Liver (tissue), 9 donors: ENCODE measurements around the gene DUS3L. TPM values are rescaled to one million over a fixed set of nuclear protein-coding genes. Genes with fewer than 3 reads are reported as not detected.
A peak's percentile ranks its signal among the peaks of the same experiment; 100 is the strongest.

Source experiments
- DNase-seq: peaks from one replicate; pipeline ENCODE4 v3.0.0-alpha.2; 2017; ENCODE audit warnings: low spot score
- H3K27ac ChIP-seq, 2 donors: one replicate each; pipeline ENCODE4 v1.7.0; 2013; ENCODE audit warnings: inconsistent platforms in 2 of 2, low read length in 2 of 2, control low read depth in 1 of 2, low read depth in 1 of 2, mild to moderate bottlenecking in 1 of 2
- H3K27me3 ChIP-seq, 4 donors: one replicate each; pipeline versions ENCODE4 v1.6.1 to v1.7.0; 2013; ENCODE audit warnings: low read length in 3 of 4, inconsistent platforms in 1 of 4, mild to moderate bottlenecking in 1 of 4, moderate library complexity in 1 of 4; ENCODE audit not compliant: control insufficient read depth in 4 of 4, insufficient read depth in 4 of 4
- H3K36me3 ChIP-seq, 4 donors: one replicate each; pipeline versions ENCODE4 v1.6.1 to v1.7.0; 2013; ENCODE audit warnings: low read length in 3 of 4, mild to moderate bottlenecking in 3 of 4, low read depth in 1 of 4, moderate library complexity in 1 of 4; ENCODE audit not compliant: control insufficient read depth in 4 of 4, insufficient read depth in 3 of 4
- H3K4me1 ChIP-seq, 4 donors: one replicate each; pipeline versions ENCODE4 v1.6.1 to v1.7.0; 2013; ENCODE audit warnings: low read length in 3 of 4, mild to moderate bottlenecking in 3 of 4, moderate library complexity in 1 of 4; ENCODE audit not compliant: control insufficient read depth in 4 of 4, insufficient read depth in 4 of 4
- H3K4me3 ChIP-seq, 3 donors: one replicate each; pipeline versions ENCODE4 v1.6.1 to v1.7.0; 2013; ENCODE audit warnings: low read length in 3 of 3, control low read depth in 1 of 3, low read depth in 1 of 3, mild to moderate bottlenecking in 1 of 3
- H3K9ac ChIP-seq, 2 donors: one replicate each; pipeline ENCODE4 v1.7.0; 2013; ENCODE audit warnings: low read length in 2 of 2, mild to moderate bottlenecking in 2 of 2, moderate library complexity in 2 of 2, control low read depth in 1 of 2, low read depth in 1 of 2
- H3K9me3 ChIP-seq, 4 donors: one replicate each; pipeline versions ENCODE4 v1.6.1 to v1.7.0; 2013; ENCODE audit warnings: low read length in 3 of 4; ENCODE audit not compliant: control insufficient read depth in 4 of 4
- EGR1 ChIP-seq, 2 donors: IDR thresholded peaks; 2 replicates each; pipeline ENCODE4 v1.6.1; 2016 to 2018; ENCODE audit warnings: antibody characterized with exemption in 2 of 2, low read depth in 2 of 2
- FOXA1 ChIP-seq: IDR thresholded peaks from 2 replicates; pipeline ENCODE4 v1.6.1; 2016; ENCODE audit warnings: antibody characterized with exemption
- GABPA ChIP-seq, 2 donors: IDR thresholded peaks in 1 of 2; conservative IDR thresholded peaks in 1 of 2; 2 replicates each; pipeline ENCODE4 v1.6.1; 2016; ENCODE audit warnings: antibody characterized with exemption in 2 of 2, mild to moderate bottlenecking in 1 of 2, moderate library complexity in 1 of 2
- HNF4A ChIP-seq, 2 donors: conservative IDR thresholded peaks; 2 replicates each; pipeline ENCODE4 v1.6.1; 2016; ENCODE audit warnings: antibody characterized with exemption in 2 of 2, mild to moderate bottlenecking in 2 of 2
- HNF4G ChIP-seq: IDR thresholded peaks from 2 replicates; pipeline ENCODE4 v1.6.1; 2016; ENCODE audit warnings: antibody characterized with exemption
- JUND ChIP-seq, 2 donors: IDR thresholded peaks; 2 replicates each; pipeline ENCODE4 v1.6.1; 2016; ENCODE audit warnings: antibody characterized with exemption in 2 of 2
- NR2F2 ChIP-seq: IDR thresholded peaks from 2 replicates; pipeline ENCODE4 v1.6.1; 2016; ENCODE audit warnings: antibody characterized with exemption
- RAD21 ChIP-seq, 2 donors: IDR thresholded peaks; 2 replicates each; pipeline ENCODE4 v1.6.1; 2016; ENCODE audit warnings: antibody characterized with exemption in 2 of 2, mild to moderate bottlenecking in 2 of 2
- RXRA ChIP-seq, 2 donors: IDR thresholded peaks; 2 replicates each; pipeline ENCODE4 v1.6.1; 2017 to 2018; ENCODE audit warnings: antibody characterized with exemption in 2 of 2, mild to moderate bottlenecking in 1 of 2
- SP1 ChIP-seq: IDR thresholded peaks from 2 replicates; pipeline ENCODE4 v1.6.1; 2018; ENCODE audit warnings: antibody characterized with exemption, mild to moderate bottlenecking
- TAF1 ChIP-seq: conservative IDR thresholded peaks from 2 replicates; pipeline ENCODE4 v1.6.1; 2016; ENCODE audit warnings: antibody characterized with exemption, mild to moderate bottlenecking
- WGBS: extraction: QIAGEN DNeasy Blood & Tissue Kit; methylation state at CpG from one replicate; pipeline ENCODE4 v1.1.7; 2013; 5-methylcytosine and 5-hydroxymethylcytosine counted together
- polyA plus RNA-seq, 2 donors: library from polyadenylated mRNA; stranded (reverse) in 1 of 2; unstranded in 1 of 2; fragments of 200-250 nt in 1 of 2; fragments of >200 nt in 1 of 2; fragmentation: Nextera tagmentation in 1 of 2; extraction: Ambion mirVana in 1 of 2; gene quantifications; one replicate each; pipeline versions ENCODE4 v1.2.1 to v1.2.3, GENCODE V29; 2013 to 2015
- total RNA-seq, 2 donors: library from RNA; depleted of rRNA; stranded (reverse); fragments of >200 nt; gene quantifications; one replicate each; pipeline ENCODE4 v1.2.3, GENCODE V29; 2014
- TF ChIP-seq, protein P1 (sequence below): IDR thresholded peaks from 2 replicates; pipeline ENCODE4 v1.6.1; 2016; ENCODE audit warnings: antibody characterized with exemption, mild to moderate bottlenecking
- TF ChIP-seq, protein P2 (sequence below): IDR thresholded peaks from 2 replicates; pipeline ENCODE4 v1.6.1; 2016; ENCODE audit warnings: antibody characterized with exemption
- TF ChIP-seq, protein P3 (sequence below): fragments of 150-350 bp; IDR thresholded peaks from 2 replicates; pipeline ENCODE4 v1.5.1; 2017; ENCODE audit warnings: improper control_type of control experiment, low read depth, low read length; ENCODE audit not compliant: missing input control
- TF ChIP-seq, protein P4 (sequence below): IDR thresholded peaks from 2 replicates; pipeline ENCODE4 v1.6.1; 2016; ENCODE audit warnings: antibody characterized with exemption
- TF ChIP-seq, protein P5 (sequence below): IDR thresholded peaks from 2 replicates; pipeline ENCODE4 v1.6.1; 2016; ENCODE audit warnings: antibody characterized with exemption
- donor health status: healthy.
- donor health status: healthy.
- donor health status: healthy.
- donor health status: healthy.
- donor health status: healthy.

The DUS3L gene
- total and polyA plus RNA-seq, 4 donors = 12.2 to 19.0 (median 16.9) TPM

DNA sequence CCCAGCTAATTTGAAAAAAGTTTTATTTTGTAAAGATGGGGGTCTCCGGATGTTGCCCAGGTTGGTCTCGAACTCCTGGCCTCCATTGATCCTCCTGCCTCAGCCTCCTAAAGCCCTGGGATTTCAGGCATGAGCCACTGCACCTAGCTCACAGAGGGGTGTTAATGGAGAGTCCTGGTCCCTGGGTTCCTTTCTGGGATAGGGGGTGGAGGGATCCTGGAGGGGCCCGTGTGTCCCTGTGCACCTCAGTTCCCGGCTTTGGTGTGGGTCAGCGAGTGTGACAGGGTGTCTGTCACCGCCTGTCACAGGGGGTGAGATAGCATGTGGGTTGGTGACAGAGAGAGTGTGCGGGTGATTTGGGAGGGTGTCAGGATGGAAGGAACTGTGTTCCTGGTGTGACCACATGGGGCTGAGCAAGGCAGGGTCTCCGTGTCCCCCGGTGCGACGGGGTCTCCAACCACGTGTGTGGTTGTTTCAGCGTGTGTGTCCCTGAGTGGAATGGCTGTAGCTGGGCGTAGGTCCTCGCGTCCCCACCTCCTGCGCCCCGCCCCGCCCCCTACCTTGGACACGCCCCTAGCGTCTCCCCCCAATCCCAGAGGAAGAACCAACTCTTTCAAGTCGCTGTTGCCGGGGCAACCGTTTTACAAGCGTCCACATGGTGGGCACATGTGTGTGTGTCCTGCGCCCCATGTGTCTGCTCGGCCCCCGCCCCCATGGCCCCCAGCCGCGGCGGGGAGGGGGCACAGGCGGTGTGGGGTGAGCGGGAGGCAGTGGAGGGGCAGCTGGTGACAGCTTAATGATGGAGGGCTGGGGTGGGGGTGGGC is 11.0 kb upstream of the DUS3L start:
- no peaks in the 10 kb centered on the region for H3K27me3 ChIP-seq
- H3K4me1 ChIP-seq = peaks cover 33 to 55% (median 44%) of the 10 kb centered on the region in 4 donors
- no peak overlapping the region for H3K9ac ChIP-seq
- no peaks in the 10 kb centered on the region for H3K36me3 ChIP-seq
- 51% methylated on average over 33 of the region's 33 CpGs for WGBS
- no peak overlapping the region for H3K27ac ChIP-seq
- TF ChIP-seq RAD21 (IDR thresholded peaks at IDR 0.05) (no peak), RXRA (IDR thresholded peaks at IDR 0.05) (no peak), JUND (IDR thresholded peaks at IDR 0.05) (no peak), FOXA1 (no peak), HNF4A (conservative IDR thresholded peaks at IDR 0.05) (no peak), GABPA (IDR thresholded peaks at IDR 0.05 in 1 of 2, conservative IDR thresholded peaks at IDR 0.05 in 1 of 2) (no peak), EGR1 (IDR thresholded peaks at IDR 0.05; ENCODE audit: low read depth in 2 of 2) (no peak)
- TF ChIP-seq, protein P1, sequence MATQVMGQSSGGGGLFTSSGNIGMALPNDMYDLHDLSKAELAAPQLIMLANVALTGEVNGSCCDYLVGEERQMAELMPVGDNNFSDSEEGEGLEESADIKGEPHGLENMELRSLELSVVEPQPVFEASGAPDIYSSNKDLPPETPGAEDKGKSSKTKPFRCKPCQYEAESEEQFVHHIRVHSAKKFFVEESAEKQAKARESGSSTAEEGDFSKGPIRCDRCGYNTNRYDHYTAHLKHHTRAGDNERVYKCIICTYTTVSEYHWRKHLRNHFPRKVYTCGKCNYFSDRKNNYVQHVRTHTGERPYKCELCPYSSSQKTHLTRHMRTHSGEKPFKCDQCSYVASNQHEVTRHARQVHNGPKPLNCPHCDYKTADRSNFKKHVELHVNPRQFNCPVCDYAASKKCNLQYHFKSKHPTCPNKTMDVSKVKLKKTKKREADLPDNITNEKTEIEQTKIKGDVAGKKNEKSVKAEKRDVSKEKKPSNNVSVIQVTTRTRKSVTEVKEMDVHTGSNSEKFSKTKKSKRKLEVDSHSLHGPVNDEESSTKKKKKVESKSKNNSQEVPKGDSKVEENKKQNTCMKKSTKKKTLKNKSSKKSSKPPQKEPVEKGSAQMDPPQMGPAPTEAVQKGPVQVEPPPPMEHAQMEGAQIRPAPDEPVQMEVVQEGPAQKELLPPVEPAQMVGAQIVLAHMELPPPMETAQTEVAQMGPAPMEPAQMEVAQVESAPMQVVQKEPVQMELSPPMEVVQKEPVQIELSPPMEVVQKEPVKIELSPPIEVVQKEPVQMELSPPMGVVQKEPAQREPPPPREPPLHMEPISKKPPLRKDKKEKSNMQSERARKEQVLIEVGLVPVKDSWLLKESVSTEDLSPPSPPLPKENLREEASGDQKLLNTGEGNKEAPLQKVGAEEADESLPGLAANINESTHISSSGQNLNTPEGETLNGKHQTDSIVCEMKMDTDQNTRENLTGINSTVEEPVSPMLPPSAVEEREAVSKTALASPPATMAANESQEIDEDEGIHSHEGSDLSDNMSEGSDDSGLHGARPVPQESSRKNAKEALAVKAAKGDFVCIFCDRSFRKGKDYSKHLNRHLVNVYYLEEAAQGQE = no peak
- TF ChIP-seq, protein P2, sequence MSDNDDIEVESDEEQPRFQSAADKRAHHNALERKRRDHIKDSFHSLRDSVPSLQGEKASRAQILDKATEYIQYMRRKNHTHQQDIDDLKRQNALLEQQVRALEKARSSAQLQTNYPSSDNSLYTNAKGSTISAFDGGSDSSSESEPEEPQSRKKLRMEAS = no peak
- TF ChIP-seq, protein P3, sequence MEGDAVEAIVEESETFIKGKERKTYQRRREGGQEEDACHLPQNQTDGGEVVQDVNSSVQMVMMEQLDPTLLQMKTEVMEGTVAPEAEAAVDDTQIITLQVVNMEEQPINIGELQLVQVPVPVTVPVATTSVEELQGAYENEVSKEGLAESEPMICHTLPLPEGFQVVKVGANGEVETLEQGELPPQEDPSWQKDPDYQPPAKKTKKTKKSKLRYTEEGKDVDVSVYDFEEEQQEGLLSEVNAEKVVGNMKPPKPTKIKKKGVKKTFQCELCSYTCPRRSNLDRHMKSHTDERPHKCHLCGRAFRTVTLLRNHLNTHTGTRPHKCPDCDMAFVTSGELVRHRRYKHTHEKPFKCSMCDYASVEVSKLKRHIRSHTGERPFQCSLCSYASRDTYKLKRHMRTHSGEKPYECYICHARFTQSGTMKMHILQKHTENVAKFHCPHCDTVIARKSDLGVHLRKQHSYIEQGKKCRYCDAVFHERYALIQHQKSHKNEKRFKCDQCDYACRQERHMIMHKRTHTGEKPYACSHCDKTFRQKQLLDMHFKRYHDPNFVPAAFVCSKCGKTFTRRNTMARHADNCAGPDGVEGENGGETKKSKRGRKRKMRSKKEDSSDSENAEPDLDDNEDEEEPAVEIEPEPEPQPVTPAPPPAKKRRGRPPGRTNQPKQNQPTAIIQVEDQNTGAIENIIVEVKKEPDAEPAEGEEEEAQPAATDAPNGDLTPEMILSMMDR = no peak
- TF ChIP-seq, protein P4, sequence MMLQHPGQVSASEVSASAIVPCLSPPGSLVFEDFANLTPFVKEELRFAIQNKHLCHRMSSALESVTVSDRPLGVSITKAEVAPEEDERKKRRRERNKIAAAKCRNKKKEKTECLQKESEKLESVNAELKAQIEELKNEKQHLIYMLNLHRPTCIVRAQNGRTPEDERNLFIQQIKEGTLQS = no peak
- no peak overlapping the region for H3K4me3 ChIP-seq
- no peak for DNase-seq
- H3K9me3 ChIP-seq = no peaks in the 10 kb centered on the region

DNA sequence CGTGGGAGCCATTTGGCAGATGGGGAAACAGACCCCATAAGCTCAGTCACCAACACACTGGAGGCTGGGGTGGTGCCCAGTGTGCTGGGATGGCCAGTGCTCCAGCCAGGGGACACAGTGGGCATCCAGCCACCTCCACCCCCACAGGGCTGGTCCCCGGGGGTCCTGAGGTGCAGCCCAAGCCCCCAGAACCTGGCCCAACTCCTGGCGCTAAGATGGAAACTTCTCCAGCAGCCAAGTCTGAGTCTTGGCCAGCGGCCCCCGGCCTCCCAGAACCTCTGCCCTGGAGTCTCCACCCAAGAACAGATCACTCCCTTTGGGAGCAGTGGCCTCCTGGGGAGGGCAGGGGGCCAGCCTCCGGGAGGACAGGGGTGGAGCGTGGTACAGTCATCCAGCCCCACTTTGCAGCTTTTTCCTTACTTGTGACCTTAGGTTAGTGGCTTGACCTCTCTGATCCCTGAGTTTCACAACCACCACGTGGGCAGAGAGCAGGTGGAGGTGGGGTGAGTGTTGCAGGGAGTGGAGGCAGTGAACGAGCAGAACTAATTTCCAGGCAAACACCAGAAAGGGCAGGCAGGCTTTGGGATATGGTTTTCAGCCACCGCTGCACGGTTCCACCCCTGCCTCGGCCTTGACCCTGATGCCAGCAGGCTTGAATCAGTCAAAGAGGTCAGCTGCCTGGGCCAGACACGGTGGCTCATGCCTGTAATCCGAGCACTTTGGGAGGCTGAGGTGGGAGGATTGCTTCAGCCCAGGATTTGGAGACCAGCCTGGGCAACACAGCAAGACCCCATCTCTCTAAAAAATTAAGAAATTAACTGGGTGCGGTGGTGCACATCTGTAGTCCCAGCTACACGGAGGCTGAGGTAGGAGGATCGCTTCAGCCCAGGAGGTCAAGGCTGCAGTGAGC is 9.7 kb upstream of the DUS3L start:
- Histone ChIP-seq H3K27ac (peak overlapping the region; percentile 62 to 71), H3K4me3 (no peak overlapping the region), H3K36me3 (no peaks in the 10 kb centered on the region), H3K4me1 (peaks cover 28 to 50% (median 40%) of the 10 kb centered on the region in 4 donors), H3K27me3 (no peaks in the 10 kb centered on the region), H3K9me3 (no peaks in the 10 kb centered on the region), H3K9ac (no peak overlapping the region)
- 39% methylated on average over 17 of the region's 17 CpGs for WGBS
- no peak for DNase-seq
- TF ChIP-seq TAF1 = no peak
- TF ChIP-seq FOXA1 = peak; percentile 14
- peak; percentile 47 for TF ChIP-seq HNF4G
- TF ChIP-seq HNF4A (conservative IDR thresholded peaks at IDR 0.05) = peak; percentile 79 to 87
- TF ChIP-seq, protein P5, sequence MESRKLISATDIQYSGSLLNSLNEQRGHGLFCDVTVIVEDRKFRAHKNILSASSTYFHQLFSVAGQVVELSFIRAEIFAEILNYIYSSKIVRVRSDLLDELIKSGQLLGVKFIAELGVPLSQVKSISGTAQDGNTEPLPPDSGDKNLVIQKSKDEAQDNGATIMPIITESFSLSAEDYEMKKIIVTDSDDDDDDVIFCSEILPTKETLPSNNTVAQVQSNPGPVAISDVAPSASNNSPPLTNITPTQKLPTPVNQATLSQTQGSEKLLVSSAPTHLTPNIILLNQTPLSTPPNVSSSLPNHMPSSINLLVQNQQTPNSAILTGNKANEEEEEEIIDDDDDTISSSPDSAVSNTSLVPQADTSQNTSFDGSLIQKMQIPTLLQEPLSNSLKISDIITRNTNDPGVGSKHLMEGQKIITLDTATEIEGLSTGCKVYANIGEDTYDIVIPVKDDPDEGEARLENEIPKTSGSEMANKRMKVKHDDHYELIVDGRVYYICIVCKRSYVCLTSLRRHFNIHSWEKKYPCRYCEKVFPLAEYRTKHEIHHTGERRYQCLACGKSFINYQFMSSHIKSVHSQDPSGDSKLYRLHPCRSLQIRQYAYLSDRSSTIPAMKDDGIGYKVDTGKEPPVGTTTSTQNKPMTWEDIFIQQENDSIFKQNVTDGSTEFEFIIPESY = peak; percentile 83
- TF ChIP-seq, protein P1 = peak; percentile 52
- TF ChIP-seq, protein P4 = peak; percentile 53
- peak; percentile 45 to 85 for TF ChIP-seq EGR1 (IDR thresholded peaks at IDR 0.05; ENCODE audit: low read depth in 2 of 2)
- TF ChIP-seq JUND (IDR thresholded peaks at IDR 0.05) = peak; percentile 51 to 70
- TF ChIP-seq NR2F2 = peak; percentile 98
- peak; percentile 98 to 99 for TF ChIP-seq RXRA (IDR thresholded peaks at IDR 0.05)
- peak; percentile 92 for TF ChIP-seq SP1
